ENCODE data around the gene KLHL22. TPM values are rescaled to one million over a fixed set of nuclear protein-coding genes. Genes with fewer than 3 reads are reported as not detected.

Gene KLHL22
- total and polyA plus RNA-seq, 2 donors (not counting 3 experiments of a cell fraction or from before 2014, with no cell fraction given), result 24.2 to 33.6 TPM

- Histone ChIP-seq H3K4me2 (ENCODE audit: insufficient read depth, low read length) (no peak overlapping the region), H3K79me2 (ENCODE audit: control insufficient read depth, insufficient read depth, low read length) (no peaks in the 10 kb centered on the region), H3K4me1 (ENCODE audit: control insufficient read depth, extremely low read depth, insufficient read depth, low read length) (no peaks in the 10 kb centered on the region), H3K4me3 (replicated peaks in 1 of 3; ENCODE audit: insufficient read depth in 1 of 3, low read depth in 1 of 3, low read length in 3 of 3) (no peak overlapping the region), H4K20me1 (replicated peaks; ENCODE audit: control insufficient read depth, extremely low read depth, insufficient read depth, low read length) (no peaks in the 10 kb centered on the region), H2AFZ (ENCODE audit: low read depth, low read length) (no peak overlapping the region), H3K27ac (ENCODE audit: insufficient read depth, low read depth, low read length) (no peak overlapping the region), H3K9ac (replicated peaks; ENCODE audit: extremely low read depth, insufficient read depth, low read length) (no peak overlapping the region), H3K27me3 (ENCODE audit: control insufficient read depth in 2 of 2, insufficient read depth in 2 of 2, low read length in 2 of 2) (no peaks in the 10 kb centered on the region), H3K36me3 (ENCODE audit: control insufficient read depth in 2 of 2, extremely low read depth in 1 of 2, insufficient read depth in 2 of 2, low read length in 2 of 2) (peaks cover 0 to 3% of the 10 kb centered on the region in 2 experiments), H3K9me3 (replicated peaks; ENCODE audit: control insufficient read depth, insufficient read depth, low read length) (no peaks in the 10 kb centered on the region), H3K9me1 (replicated peaks; ENCODE audit: control insufficient read depth, extremely low read depth, insufficient read depth, low read length) (no peaks in the 10 kb centered on the region)
- dilution Hi-C loops (cut with MboI; ENCODE audit: extremely low pct_ligation_motif_present, low sequenced_read_pairs) (no loop called here), intact Hi-C loops (cut with micrococcal nuclease) (no loop called here)
- CTCF ChIA-PET, result no interaction called here
- POLR2A ChIA-PET, result no interaction called here
- no TSS peak for BruUV-seq (replicated peaks)
- FAIRE-seq (no peak), DNase-seq (ENCODE audit: low read depth, low spot score) (no peak)
- TF ChIP-seq FOS (IDR thresholded peaks at IDR 0.05; ENCODE audit: borderline replicate concordance, insufficient read depth, low read length), result no peak
- TF ChIP-seq EZH2 (IDR thresholded peaks at IDR 0.05; ENCODE audit: borderline replicate concordance, low read depth, low read length, severe bottlenecking), result no peak
- no peak for TF ChIP-seq CTCF (IDR thresholded peaks at IDR 0.05; ENCODE audit: extremely low read depth in 1 of 2, insufficient read depth in 1 of 2, low read depth in 1 of 2, low read length in 2 of 2)
- no peak for TF ChIP-seq POLR2AphosphoS5 (IDR thresholded peaks at IDR 0.05; ENCODE audit: insufficient read depth, low read depth, low read length)
- no peak for TF ChIP-seq GATA2 (IDR thresholded peaks at IDR 0.05; ENCODE audit: insufficient read depth, insufficient read length, low read depth, low read length)
- TF ChIP-seq JUN (IDR thresholded peaks at IDR 0.05; ENCODE audit: borderline replicate concordance, insufficient read depth, insufficient read length, low read depth), result no peak
- no peak for TF ChIP-seq POLR2A (IDR thresholded peaks at IDR 0.05; ENCODE audit: low read depth, low read length)
Measured at GRCh38 chr22:20420157-20420842, 75.3 kb downstream of the KLHL22 start.

All from endothelial cell of umbilical vein (primary cell).